Smooth muscle cell (in vitro differentiated cells): ENCODE data around the gene MAP4. TPM values are rescaled to one million over a fixed set of nuclear protein-coding genes. Genes with fewer than 3 reads are reported as not detected.

Source experiments
- DNase-seq: peaks from one replicate; lab custom pipeline; 2025; ENCODE audit not compliant: unreplicated experiment; lab: John Stamatoyannopoulos, UW
- H2AFZ ChIP-seq: fragments of 200-600 bp; sonication (generic); 2 replicates; pipeline ENCODE4 v1.6.0; 2016; ENCODE audit warnings: antibody characterized with exemption, low read depth, mild to moderate bottlenecking
- H3F3A ChIP-seq: fragments of 200-600 bp; sonication (generic); 2 replicates; pipeline ENCODE4 v1.6.0; 2017; ENCODE audit warnings: antibody characterized with exemption, low read depth
- H3K27ac ChIP-seq: fragments of 200-600 bp; sonication (generic); 2 replicates; pipeline ENCODE4 v1.5.1; 2016; ENCODE audit warnings: low read depth, mild to moderate bottlenecking
- H3K27me3 ChIP-seq: fragments of 200-600 bp; sonication (generic); 2 replicates; pipeline ENCODE4 v1.6.1; 2016; ENCODE audit warnings: low read depth, mild to moderate bottlenecking
- H3K36me3 ChIP-seq: fragments of 200-600 bp; sonication (generic); 2 replicates; pipeline ENCODE4 v1.5.1; 2016; ENCODE audit warnings: low read depth
- H3K4me1 ChIP-seq: fragments of 200-600 bp; sonication (generic); 2 replicates; pipeline ENCODE4 v1.5.1; 2016; ENCODE audit warnings: low read depth
- H3K4me2 ChIP-seq: fragments of 200-600 bp; sonication (generic); 2 replicates; pipeline ENCODE4 v1.6.0; 2016; ENCODE audit warnings: mild to moderate bottlenecking
- H3K4me3 ChIP-seq: fragments of 200-600 bp; sonication (generic); 2 replicates; pipeline ENCODE4 v1.5.1; 2016; ENCODE audit warnings: mild to moderate bottlenecking
- H3K79me2 ChIP-seq: fragments of 200-600 bp; sonication (generic); 2 replicates; pipeline ENCODE4 v1.6.0; 2016; ENCODE audit warnings: low read depth, mild to moderate bottlenecking
- H3K9ac ChIP-seq: fragments of 200-600 bp; sonication (generic); 2 replicates; pipeline ENCODE4 v1.6.0; 2016; ENCODE audit warnings: low read depth
- H3K9me3 ChIP-seq: fragments of 200-600 bp; sonication (generic); replicated peaks from 2 replicates; pipeline ENCODE4 v1.5.1; 2016; ENCODE audit warnings: low read depth
- H4K20me1 ChIP-seq: fragments of 200-600 bp; sonication (generic); 2 replicates; pipeline ENCODE4 v1.6.0; 2016; ENCODE audit warnings: low read depth
- CTCF ChIP-seq: fragments of 200-600 bp; sonication (generic); IDR thresholded peaks from 2 replicates; pipeline ENCODE4 v1.5.1; 2017; ENCODE audit warnings: borderline replicate concordance, mild to moderate bottlenecking, antibody characterized with exemption; ENCODE audit not compliant: insufficient read depth, poor library complexity, severe bottlenecking
- WGBS: methylation state at CpG from one replicate; pipeline ENCODE4 v1.1.7; 2016; ENCODE audit warnings: low lambda C conversion rate; 5-methylcytosine and 5-hydroxymethylcytosine counted together
- polyA plus RNA-seq: library from polyadenylated mRNA; unstranded; fragments of >200 nt; fragmentation: Nextera tagmentation; extraction: Ambion mirVana; gene quantifications from 2 replicates; pipeline ENCODE4 v1.2.1, GENCODE V29; 2016
- total RNA-seq: library from RNA; depleted of rRNA; stranded (reverse); fragments of >200 nt; gene quantifications from 2 replicates; pipeline ENCODE4 v1.2.3, GENCODE V29; 2014

The MAP4 gene
- total and polyA plus RNA-seq, 2 experiments from 2014 or later: 114 to 166 TPM

DNA sequence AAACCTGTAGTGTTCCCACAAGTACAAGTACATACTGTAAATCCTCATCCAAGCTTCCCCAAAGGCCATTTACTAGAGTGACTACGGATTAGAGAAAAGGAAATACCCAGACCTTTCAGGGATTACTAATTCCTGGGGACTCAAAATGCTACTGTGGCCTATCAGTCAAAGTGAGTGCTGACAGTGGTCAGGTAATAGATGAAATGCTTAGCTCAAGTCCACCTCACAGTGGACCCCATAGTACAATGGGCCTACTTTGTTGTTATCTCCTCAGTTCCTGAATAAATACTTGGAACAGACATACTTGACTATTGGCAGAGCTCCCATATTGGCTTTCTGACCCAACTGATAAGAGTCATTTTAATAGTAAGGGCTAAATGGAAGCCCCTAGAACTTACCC, 61.6 kb downstream of the MAP4 start:
- Histone ChIP-seq H3F3A (no peaks in the 10 kb centered on the region), H3K27ac (no peak overlapping the region), H2AFZ (no peak overlapping the region), H3K36me3 (no peaks in the 10 kb centered on the region), H3K27me3 (no peaks in the 10 kb centered on the region), H3K4me3 (no peak overlapping the region), H3K4me1 (no peaks in the 10 kb centered on the region), H3K4me2 (no peak overlapping the region), H4K20me1 (peaks cover 81% of the 10 kb centered on the region), H3K9me3 (no peaks in the 10 kb centered on the region), H3K79me2 (peaks cover 62% of the 10 kb centered on the region), H3K9ac (no peak overlapping the region)
- DNase-seq: no peak
- 96% methylated on average over 1 of the region's 1 CpG for WGBS
- no peak for TF ChIP-seq CTCF

DNA sequence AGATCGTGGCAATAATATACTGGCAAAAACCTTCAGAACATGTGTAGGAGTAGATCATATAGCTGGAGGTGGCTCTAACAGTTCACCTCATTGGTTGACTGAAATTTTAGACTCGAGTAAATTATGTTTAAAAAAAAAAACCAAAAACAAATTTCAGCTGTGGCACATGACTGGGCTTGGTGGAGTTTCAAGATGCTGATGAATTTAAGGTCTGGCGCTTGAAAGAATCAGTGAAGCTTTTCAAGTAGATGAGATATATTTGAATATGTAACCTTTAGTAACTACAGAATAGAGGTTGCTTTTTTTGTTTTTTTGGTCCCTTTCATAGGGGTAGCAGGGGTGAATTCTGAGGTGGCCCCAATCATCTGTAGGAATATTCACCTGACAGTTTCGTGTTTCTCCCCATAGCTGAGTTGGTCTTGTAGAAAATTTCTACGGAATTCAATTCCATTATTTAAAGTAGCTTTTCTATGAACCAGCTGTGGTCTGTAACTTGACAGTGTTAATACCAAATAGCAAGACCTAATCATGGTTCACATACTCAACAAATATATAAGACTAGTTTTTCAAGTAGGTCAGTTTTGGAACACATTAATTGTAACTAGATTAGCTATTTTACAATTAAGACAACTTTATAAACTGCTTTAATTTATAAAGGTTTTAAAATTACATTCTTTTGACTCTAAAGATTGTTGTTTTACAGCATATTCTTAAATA, 65.6 kb downstream of the MAP4 start:
- Histone ChIP-seq H4K20me1 (peaks cover 83% of the 10 kb centered on the region), H2AFZ (no peak overlapping the region), H3K4me1 (no peaks in the 10 kb centered on the region), H3K79me2 (peaks cover 68% of the 10 kb centered on the region), H3K27me3 (no peaks in the 10 kb centered on the region), H3K36me3 (no peaks in the 10 kb centered on the region), H3K4me3 (no peak overlapping the region), H3F3A (no peaks in the 10 kb centered on the region), H3K9ac (no peak overlapping the region), H3K27ac (no peak overlapping the region), H3K9me3 (no peaks in the 10 kb centered on the region), H3K4me2 (no peak overlapping the region)
- DNase-seq: no peak
- TF ChIP-seq CTCF: no peak
- 95% methylated on average over 5 of the region's 5 CpGs for WGBS

DNA sequence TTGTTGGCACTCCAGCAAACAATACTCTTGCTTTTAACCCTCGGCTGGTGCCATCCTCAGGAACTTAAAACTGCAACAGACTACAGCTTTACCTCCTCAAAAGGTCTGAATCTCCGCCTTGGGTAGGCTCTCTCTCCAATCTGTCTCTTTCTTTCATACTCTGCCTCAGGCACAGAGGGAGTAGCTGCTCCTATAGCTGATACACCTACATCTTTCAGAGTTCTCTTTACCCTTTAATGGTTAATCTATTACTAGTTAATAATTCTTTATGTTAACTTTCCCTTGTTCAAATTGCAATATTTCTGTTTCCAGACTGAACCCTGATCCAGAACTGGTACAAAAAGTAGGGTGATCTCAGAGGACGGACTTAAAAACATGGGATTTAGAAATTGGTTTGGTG, 66.2 kb downstream of the MAP4 start:
- 97% methylated on average over 3 of the region's 3 CpGs for WGBS
- Histone ChIP-seq H3K36me3 (no peaks in the 10 kb centered on the region), H3K79me2 (peaks cover 66% of the 10 kb centered on the region), H3K27ac (no peak overlapping the region), H2AFZ (no peak overlapping the region), H3K9ac (no peak overlapping the region), H3K4me3 (no peak overlapping the region), H3F3A (no peaks in the 10 kb centered on the region), H3K4me1 (no peaks in the 10 kb centered on the region), H4K20me1 (peaks cover 83% of the 10 kb centered on the region), H3K9me3 (no peaks in the 10 kb centered on the region), H3K4me2 (no peak overlapping the region), H3K27me3 (no peaks in the 10 kb centered on the region)
- DNase-seq: no peak
- no peak for TF ChIP-seq CTCF

GRCh38 chr3:47940232-47940631, 76.0 kb downstream of the MAP4 start:
- 100% methylated on average over 1 of the region's 1 CpG for WGBS
- no peak overlapping the region for H3K4me2 ChIP-seq
- H3F3A ChIP-seq: no peaks in the 10 kb centered on the region
- H3K4me3 ChIP-seq: no peak overlapping the region
- H3K79me2 ChIP-seq: peaks cover 93% of the 10 kb centered on the region
- TF ChIP-seq CTCF: no peak
- H3K4me1 ChIP-seq: no peaks in the 10 kb centered on the region
- peaks cover 98% of the 10 kb centered on the region for H4K20me1 ChIP-seq
- no peak overlapping the region for H2AFZ ChIP-seq
- H3K27ac ChIP-seq: no peak overlapping the region
- no peaks in the 10 kb centered on the region for H3K9me3 ChIP-seq
- no peaks in the 10 kb centered on the region for H3K27me3 ChIP-seq
- no peaks in the 10 kb centered on the region for H3K36me3 ChIP-seq
- DNase-seq: no peak
- H3K9ac ChIP-seq: no peak overlapping the region
